Measurements from ENCODE around the gene GALK2.
A peak's percentile ranks its signal among the peaks of the same experiment; 100 is the strongest.
"Not testable (repeated sequence)": the region's sequence is repeated elsewhere in the genome, so short reads cannot be mapped to it uniquely, and the experiment has no call there.

GALK2 gene

DNA sequence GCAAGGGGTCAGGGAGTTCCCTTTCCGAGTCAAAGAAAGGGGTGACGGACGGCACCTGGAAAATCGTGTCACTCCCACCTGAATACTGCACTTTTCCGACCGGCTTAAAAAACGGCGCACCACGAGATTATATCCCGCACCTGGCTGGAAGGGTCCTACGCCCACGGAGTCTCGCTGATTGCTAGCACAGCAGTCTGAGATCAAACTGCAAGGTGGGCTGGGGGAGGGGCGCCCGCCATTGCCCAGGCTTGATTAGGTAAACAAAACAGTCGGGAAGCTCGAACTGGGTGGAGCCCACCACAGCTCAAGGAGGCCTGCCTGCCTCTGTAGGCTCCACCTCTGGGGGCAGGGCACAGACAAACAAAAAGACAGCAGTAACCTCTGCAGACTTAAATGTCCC, 184.4 kb downstream of the GALK2 start:
- ATAC-seq, result not testable (repeated sequence)

DNA sequence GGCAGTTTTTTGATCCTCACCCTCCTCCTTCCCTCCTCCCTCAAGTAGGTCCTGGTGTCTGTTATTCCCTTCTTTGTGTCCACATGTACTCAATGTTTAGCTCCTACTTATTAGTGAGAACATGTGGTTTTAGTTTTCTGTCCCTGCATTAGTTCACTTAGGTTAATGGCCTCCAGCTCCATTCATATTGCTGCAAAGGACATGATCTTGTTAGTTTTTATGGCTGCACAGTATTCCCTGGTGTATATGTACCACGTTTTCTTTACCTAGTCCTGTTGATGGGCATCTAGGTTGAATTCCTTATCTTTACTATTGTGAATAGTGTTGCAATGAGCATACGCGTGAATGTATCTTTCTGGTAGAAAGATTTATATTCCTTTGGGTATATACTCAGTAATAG, 191.3 kb downstream of the GALK2 start:
- peak; percentile 52; the same call in 1 of the 2 replicates for TF ChIP-seq ZNF8 (CRISPR knock-in tag; IDR thresholded peaks at IDR 0.05)
- TF ChIP-seq, protein P1, sequence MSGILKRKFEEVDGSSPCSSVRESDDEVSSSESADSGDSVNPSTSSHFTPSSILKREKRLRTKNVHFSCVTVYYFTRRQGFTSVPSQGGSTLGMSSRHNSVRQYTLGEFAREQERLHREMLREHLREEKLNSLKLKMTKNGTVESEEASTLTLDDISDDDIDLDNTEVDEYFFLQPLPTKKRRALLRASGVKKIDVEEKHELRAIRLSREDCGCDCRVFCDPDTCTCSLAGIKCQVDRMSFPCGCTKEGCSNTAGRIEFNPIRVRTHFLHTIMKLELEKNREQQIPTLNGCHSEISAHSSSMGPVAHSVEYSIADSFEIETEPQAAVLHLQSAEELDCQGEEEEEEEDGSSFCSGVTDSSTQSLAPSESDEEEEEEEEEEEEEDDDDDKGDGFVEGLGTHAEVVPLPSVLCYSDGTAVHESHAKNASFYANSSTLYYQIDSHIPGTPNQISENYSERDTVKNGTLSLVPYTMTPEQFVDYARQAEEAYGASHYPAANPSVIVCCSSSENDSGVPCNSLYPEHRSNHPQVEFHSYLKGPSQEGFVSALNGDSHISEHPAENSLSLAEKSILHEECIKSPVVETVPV (CRISPR knock-in tag; IDR thresholded peaks at IDR 0.05), result no peak
- TF ChIP-seq TOX (CRISPR knock-in tag; IDR thresholded peaks at IDR 0.05; ENCODE audit: borderline replicate concordance), result no peak
- TF ChIP-seq ARNTL (CRISPR knock-in tag; IDR thresholded peaks at IDR 0.05; ENCODE audit: borderline replicate concordance, low read depth), result no peak
- peak; percentile 94 for TF ChIP-seq ZNF70 (CRISPR knock-in tag; IDR thresholded peaks at IDR 0.05)
- no peak for TF ChIP-seq ZFP30 (CRISPR knock-in tag; IDR thresholded peaks at IDR 0.05)
- no peak for TF ChIP-seq ZC3H10 (CRISPR knock-in tag; IDR thresholded peaks at IDR 0.05)
- TF ChIP-seq, protein P2, sequence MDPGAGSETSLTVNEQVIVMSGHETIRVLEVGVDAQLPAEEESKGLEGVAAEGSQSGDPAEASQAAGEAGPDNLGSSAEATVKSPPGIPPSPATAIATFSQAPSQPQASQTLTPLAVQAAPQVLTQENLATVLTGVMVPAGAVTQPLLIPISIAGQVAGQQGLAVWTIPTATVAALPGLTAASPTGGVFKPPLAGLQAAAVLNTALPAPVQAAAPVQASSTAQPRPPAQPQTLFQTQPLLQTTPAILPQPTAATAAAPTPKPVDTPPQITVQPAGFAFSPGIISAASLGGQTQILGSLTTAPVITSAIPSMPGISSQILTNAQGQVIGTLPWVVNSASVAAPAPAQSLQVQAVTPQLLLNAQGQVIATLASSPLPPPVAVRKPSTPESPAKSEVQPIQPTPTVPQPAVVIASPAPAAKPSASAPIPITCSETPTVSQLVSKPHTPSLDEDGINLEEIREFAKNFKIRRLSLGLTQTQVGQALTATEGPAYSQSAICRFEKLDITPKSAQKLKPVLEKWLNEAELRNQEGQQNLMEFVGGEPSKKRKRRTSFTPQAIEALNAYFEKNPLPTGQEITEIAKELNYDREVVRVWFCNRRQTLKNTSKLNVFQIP (CRISPR knock-in tag; IDR thresholded peaks at IDR 0.05; ENCODE audit: borderline replicate concordance, low read depth), result no peak
- TF ChIP-seq ESRRG (CRISPR knock-in tag; IDR thresholded peaks at IDR 0.05), result no peak
- no peak for TF ChIP-seq TCF4 (CRISPR knock-in tag; IDR thresholded peaks at IDR 0.05; ENCODE audit: borderline replicate concordance)
- no peak for ATAC-seq

DNA sequence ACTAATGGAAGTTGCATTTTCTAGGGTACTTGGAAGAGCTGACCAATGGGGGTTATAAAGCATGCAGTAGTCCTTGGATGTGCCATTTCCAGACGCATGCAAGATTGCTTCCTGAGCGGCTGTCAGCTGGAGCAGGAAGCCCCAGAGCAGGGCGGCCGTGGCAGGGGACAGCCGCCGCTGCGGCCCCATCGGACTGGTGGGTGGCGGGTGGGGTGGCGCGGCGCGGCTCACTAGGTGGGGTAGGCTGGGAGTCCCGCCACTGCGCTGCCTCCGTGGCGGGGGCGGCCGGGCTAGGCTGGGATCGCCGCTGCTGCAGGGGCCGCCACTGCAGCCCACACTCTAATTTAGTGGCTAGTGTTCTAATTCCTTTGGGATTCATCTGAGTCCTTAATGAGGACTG, 196.4 kb downstream of the GALK2 start:
- TF ChIP-seq ESRRG (CRISPR knock-in tag; IDR thresholded peaks at IDR 0.05) (no peak), TCF4 (CRISPR knock-in tag; IDR thresholded peaks at IDR 0.05; ENCODE audit: borderline replicate concordance) (no peak), ZNF8 (CRISPR knock-in tag; IDR thresholded peaks at IDR 0.05) (no peak), OSR1 (CRISPR knock-in tag; IDR thresholded peaks at IDR 0.05) (no peak)
- TF ChIP-seq, protein P3, sequence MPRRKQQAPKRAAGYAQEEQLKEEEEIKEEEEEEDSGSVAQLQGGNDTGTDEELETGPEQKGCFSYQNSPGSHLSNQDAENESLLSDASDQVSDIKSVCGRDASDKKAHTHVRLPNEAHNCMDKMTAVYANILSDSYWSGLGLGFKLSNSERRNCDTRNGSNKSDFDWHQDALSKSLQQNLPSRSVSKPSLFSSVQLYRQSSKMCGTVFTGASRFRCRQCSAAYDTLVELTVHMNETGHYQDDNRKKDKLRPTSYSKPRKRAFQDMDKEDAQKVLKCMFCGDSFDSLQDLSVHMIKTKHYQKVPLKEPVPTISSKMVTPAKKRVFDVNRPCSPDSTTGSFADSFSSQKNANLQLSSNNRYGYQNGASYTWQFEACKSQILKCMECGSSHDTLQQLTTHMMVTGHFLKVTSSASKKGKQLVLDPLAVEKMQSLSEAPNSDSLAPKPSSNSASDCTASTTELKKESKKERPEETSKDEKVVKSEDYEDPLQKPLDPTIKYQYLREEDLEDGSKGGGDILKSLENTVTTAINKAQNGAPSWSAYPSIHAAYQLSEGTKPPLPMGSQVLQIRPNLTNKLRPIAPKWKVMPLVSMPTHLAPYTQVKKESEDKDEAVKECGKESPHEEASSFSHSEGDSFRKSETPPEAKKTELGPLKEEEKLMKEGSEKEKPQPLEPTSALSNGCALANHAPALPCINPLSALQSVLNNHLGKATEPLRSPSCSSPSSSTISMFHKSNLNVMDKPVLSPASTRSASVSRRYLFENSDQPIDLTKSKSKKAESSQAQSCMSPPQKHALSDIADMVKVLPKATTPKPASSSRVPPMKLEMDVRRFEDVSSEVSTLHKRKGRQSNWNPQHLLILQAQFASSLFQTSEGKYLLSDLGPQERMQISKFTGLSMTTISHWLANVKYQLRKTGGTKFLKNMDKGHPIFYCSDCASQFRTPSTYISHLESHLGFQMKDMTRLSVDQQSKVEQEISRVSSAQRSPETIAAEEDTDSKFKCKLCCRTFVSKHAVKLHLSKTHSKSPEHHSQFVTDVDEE (CRISPR knock-in tag; IDR thresholded peaks at IDR 0.05), result no peak
- TF ChIP-seq, protein P2 (CRISPR knock-in tag; IDR thresholded peaks at IDR 0.05; ENCODE audit: borderline replicate concordance, low read depth), result no peak
- ATAC-seq, result no peak

DNA sequence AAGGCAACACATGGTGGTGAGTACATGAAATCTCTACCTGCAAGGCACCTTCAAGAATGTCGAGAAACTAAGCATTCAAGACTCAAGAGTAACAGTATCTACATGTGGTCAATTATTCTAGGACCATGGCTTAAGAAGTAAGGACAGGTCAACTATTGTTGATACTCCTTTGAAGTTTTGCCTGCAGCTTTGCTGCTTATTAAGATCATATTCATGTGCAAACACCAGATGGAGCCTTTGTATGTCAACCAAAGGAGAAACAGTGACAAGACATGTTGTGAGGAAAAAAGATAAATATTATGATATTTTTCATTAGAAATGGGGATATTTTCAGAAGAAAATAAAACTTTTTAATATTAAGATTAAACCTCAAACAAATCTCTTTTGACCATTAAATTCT, 200.7 kb downstream of the GALK2 start:
- ATAC-seq, result peak; percentile 42; the same call in 1 of the 3 replicates
- no peak for TF ChIP-seq TCF4 (CRISPR knock-in tag; IDR thresholded peaks at IDR 0.05; ENCODE audit: borderline replicate concordance)
- TF ChIP-seq, protein P2 (CRISPR knock-in tag; IDR thresholded peaks at IDR 0.05; ENCODE audit: borderline replicate concordance, low read depth), result no peak
- no peak for TF ChIP-seq ZNF70 (CRISPR knock-in tag; IDR thresholded peaks at IDR 0.05)
- TF ChIP-seq, protein P4, sequence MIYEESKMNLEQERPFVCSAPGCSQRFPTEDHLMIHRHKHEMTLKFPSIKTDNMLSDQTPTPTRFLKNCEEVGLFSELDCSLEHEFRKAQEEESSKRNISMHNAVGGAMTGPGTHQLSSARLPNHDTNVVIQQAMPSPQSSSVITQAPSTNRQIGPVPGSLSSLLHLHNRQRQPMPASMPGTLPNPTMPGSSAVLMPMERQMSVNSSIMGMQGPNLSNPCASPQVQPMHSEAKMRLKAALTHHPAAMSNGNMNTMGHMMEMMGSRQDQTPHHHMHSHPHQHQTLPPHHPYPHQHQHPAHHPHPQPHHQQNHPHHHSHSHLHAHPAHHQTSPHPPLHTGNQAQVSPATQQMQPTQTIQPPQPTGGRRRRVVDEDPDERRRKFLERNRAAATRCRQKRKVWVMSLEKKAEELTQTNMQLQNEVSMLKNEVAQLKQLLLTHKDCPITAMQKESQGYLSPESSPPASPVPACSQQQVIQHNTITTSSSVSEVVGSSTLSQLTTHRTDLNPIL (CRISPR knock-in tag; IDR thresholded peaks at IDR 0.05; ENCODE audit: low read depth), result no peak
- no peak for TF ChIP-seq ZFP3 (CRISPR knock-in tag; IDR thresholded peaks at IDR 0.05)
- no peak for TF ChIP-seq ZNF8 (CRISPR knock-in tag; IDR thresholded peaks at IDR 0.05)
- TF ChIP-seq, protein P1 (CRISPR knock-in tag; IDR thresholded peaks at IDR 0.05), result no peak
- no peak for TF ChIP-seq PPARA (CRISPR knock-in tag; IDR thresholded peaks at IDR 0.05; ENCODE audit: borderline replicate concordance)
- no peak for TF ChIP-seq SNAI2 (CRISPR knock-in tag; IDR thresholded peaks at IDR 0.05)
- no peak for TF ChIP-seq OSR1 (CRISPR knock-in tag; IDR thresholded peaks at IDR 0.05)
- TF ChIP-seq ESRRG (CRISPR knock-in tag; IDR thresholded peaks at IDR 0.05), result no peak
- TF ChIP-seq, protein P3 (CRISPR knock-in tag; IDR thresholded peaks at IDR 0.05), result no peak
- TF ChIP-seq ZC3H10 (CRISPR knock-in tag; IDR thresholded peaks at IDR 0.05), result no peak
- no peak for TF ChIP-seq ZFP30 (CRISPR knock-in tag; IDR thresholded peaks at IDR 0.05)
- TF ChIP-seq GLIS3 (CRISPR knock-in tag; IDR thresholded peaks at IDR 0.05), result no peak
- TF ChIP-seq TOX (CRISPR knock-in tag; IDR thresholded peaks at IDR 0.05; ENCODE audit: borderline replicate concordance), result no peak
- no peak for TF ChIP-seq ZNF565 (CRISPR knock-in tag; conservative IDR thresholded peaks at IDR 0.05; ENCODE audit: low read depth)

All from SK-N-SH treated with all-trans-retinoic acid at 6 μM for 48 hours (cell line).